Ectodermal cell (in vitro differentiated cells): ENCODE data around the gene CLDN34. TPM values are rescaled to one million over a fixed set of nuclear protein-coding genes. Genes with fewer than 3 reads are reported as not detected.

Source experiments
- H3K27ac ChIP-seq: 2 replicates; pipeline ENCODE4 v1.7.0; 2013; ENCODE audit warnings: mild to moderate bottlenecking, low read depth, low read length; ENCODE audit not compliant: insufficient read depth, poor library complexity, severe bottlenecking
- H3K27me3 ChIP-seq: 2 replicates; pipeline ENCODE4 v1.7.0; 2013; ENCODE audit warnings: mild to moderate bottlenecking, low read length; ENCODE audit not compliant: insufficient read depth, control insufficient read depth, poor library complexity, severe bottlenecking
- H3K36me3 ChIP-seq: one replicate; pipeline ENCODE4 v1.7.0; 2013; ENCODE audit warnings: low read length; ENCODE audit not compliant: control insufficient read depth, insufficient read depth
- H3K4me1 ChIP-seq: one replicate; pipeline ENCODE4 v1.7.0; 2013; ENCODE audit warnings: low read length; ENCODE audit not compliant: control insufficient read depth, insufficient read depth
- H3K4me3 ChIP-seq: 2 replicates; pipeline ENCODE4 v1.7.0; 2013; ENCODE audit warnings: low read depth, low read length, control low read depth; ENCODE audit not compliant: insufficient read depth
- H3K9me3 ChIP-seq: 2 replicates; pipeline ENCODE4 v1.7.0; 2013; ENCODE audit warnings: mild to moderate bottlenecking, low read length, moderate library complexity; ENCODE audit not compliant: control insufficient read depth
- WGBS, 2 experiments: methylation state at CpG; one replicate each; pipeline ENCODE4 v1.1.7; 2013; ENCODE audit warnings: missing lambda C conversion rate in 2 of 2; 5-methylcytosine and 5-hydroxymethylcytosine counted together
- polyA plus RNA-seq, 4 experiments: library from polyadenylated mRNA; stranded (reverse); fragments of 50-300 nt; gene quantifications; one replicate each; pipeline ENCODE4 v1.2.3, GENCODE V29; 2013

Gene CLDN34
- not detected for polyA plus RNA-seq (2013, experiment 1 of 4)
- polyA plus RNA-seq (2013, experiment 2 of 4) = not detected
- polyA plus RNA-seq (2013, experiment 3 of 4) = not detected
- polyA plus RNA-seq (2013, experiment 4 of 4) = not detected

GRCh38 chrX:9966775-9967408 is at the start of gene CLDN34:
Gene CLDN34 (plus strand): TSS chrX:9967358. CDS start chrX:9967358, 0 bp downstream.
- WGBS, 2 experiments = 94 to 97% methylated on average over 16 of the region's 16 CpGs
- no peak within 1 kb of the TSS for H3K27ac ChIP-seq
- no peaks in the 10 kb centered on the region for H3K4me1 ChIP-seq
- no peaks in the 10 kb centered on the region for H3K27me3 ChIP-seq
- no peaks in the 10 kb centered on the region for H3K9me3 ChIP-seq
- H3K4me3 ChIP-seq = no peak within 1 kb of the TSS
- no peaks in the 10 kb centered on the region for H3K36me3 ChIP-seq

- Histone ChIP-seq H3K4me3 (no peak overlapping the region), H3K9me3 (no peaks in the 10 kb centered on the region), H3K36me3 (no peaks in the 10 kb centered on the region), H3K27me3 (no peaks in the 10 kb centered on the region), H3K27ac (no peak overlapping the region), H3K4me1 (no peaks in the 10 kb centered on the region)
- 78 to 88% methylated on average over 5 of the region's 5 CpGs for WGBS, 2 experiments
Observed at GRCh38 chrX:9917861-9918260, 49.3 kb upstream of the CLDN34 start.

GRCh38 chrX:9919632-9920172 is 47.5 kb upstream of the CLDN34 start:
- Histone ChIP-seq H3K9me3 (no peaks in the 10 kb centered on the region), H3K36me3 (no peaks in the 10 kb centered on the region), H3K4me1 (no peaks in the 10 kb centered on the region), H3K27me3 (no peaks in the 10 kb centered on the region), H3K4me3 (no peak overlapping the region), H3K27ac (no peak overlapping the region)
- WGBS, 2 experiments = 88 to 92% methylated on average over 3 of the region's 3 CpGs

GRCh38 chrX:9921407-9921806 is 45.8 kb upstream of the CLDN34 start:
- no peaks in the 10 kb centered on the region for H3K4me1 ChIP-seq
- H3K36me3 ChIP-seq = no peaks in the 10 kb centered on the region
- no peak overlapping the region for H3K4me3 ChIP-seq
- no peak overlapping the region for H3K27ac ChIP-seq
- no peaks in the 10 kb centered on the region for H3K27me3 ChIP-seq
- H3K9me3 ChIP-seq = no peaks in the 10 kb centered on the region
- 91 to 98% methylated on average over 4 to 5 of the region's 5 CpGs for WGBS, 2 experiments

GRCh38 chrX:9923357-9923756 is 43.8 kb upstream of the CLDN34 start:
- no peaks in the 10 kb centered on the region for H3K9me3 ChIP-seq
- no peak overlapping the region for H3K27ac ChIP-seq
- peaks cover 5% of the 10 kb centered on the region for H3K4me1 ChIP-seq
- no peaks in the 10 kb centered on the region for H3K27me3 ChIP-seq
- H3K4me3 ChIP-seq = no peak overlapping the region
- WGBS, 2 experiments = 88 to 89% methylated on average over 5 of the region's 5 CpGs
- H3K36me3 ChIP-seq = no peaks in the 10 kb centered on the region

GRCh38 chrX:9926002-9926401 is 41.2 kb upstream of the CLDN34 start:
- WGBS, 2 experiments = 89 to 94% methylated on average over 9 of the region's 9 CpGs
- Histone ChIP-seq H3K4me1 (peaks cover 5% of the 10 kb centered on the region), H3K27me3 (no peaks in the 10 kb centered on the region), H3K9me3 (no peaks in the 10 kb centered on the region), H3K4me3 (no peak overlapping the region), H3K27ac (no peak overlapping the region), H3K36me3 (no peaks in the 10 kb centered on the region)

- 4 to 6% methylated on average over 11 of the region's 11 CpGs for WGBS, 2 experiments
- peak overlapping the region; percentile 77 for H3K27ac ChIP-seq
- no peaks in the 10 kb centered on the region for H3K27me3 ChIP-seq
- H3K9me3 ChIP-seq = no peaks in the 10 kb centered on the region
- no peak overlapping the region for H3K4me3 ChIP-seq
- H3K36me3 ChIP-seq = no peaks in the 10 kb centered on the region
- H3K4me1 ChIP-seq = peaks cover 5% of the 10 kb centered on the region
Observed at GRCh38 chrX:9927698-9928482, 39.3 kb upstream of the CLDN34 start.

- Histone ChIP-seq H3K27me3 (no peaks in the 10 kb centered on the region), H3K4me3 (no peak overlapping the region), H3K9me3 (no peaks in the 10 kb centered on the region), H3K4me1 (no peaks in the 10 kb centered on the region), H3K36me3 (no peaks in the 10 kb centered on the region), H3K27ac (no peak overlapping the region)
- 90 to 91% methylated on average over 3 of the region's 3 CpGs for WGBS, 2 experiments
Observed at GRCh38 chrX:9935436-9935835, 31.7 kb upstream of the CLDN34 start.

GRCh38 chrX:9937761-9938160 is 29.4 kb upstream of the CLDN34 start:
- H3K9me3 ChIP-seq = no peaks in the 10 kb centered on the region
- H3K27ac ChIP-seq = no peak overlapping the region
- H3K27me3 ChIP-seq = no peaks in the 10 kb centered on the region
- H3K36me3 ChIP-seq = no peaks in the 10 kb centered on the region
- no peak overlapping the region for H3K4me3 ChIP-seq
- H3K4me1 ChIP-seq = no peaks in the 10 kb centered on the region
- WGBS, 2 experiments = 93 to 96% methylated on average over 6 to 7 of the region's 8 CpGs

- Histone ChIP-seq H3K27ac (no peak overlapping the region), H3K9me3 (no peaks in the 10 kb centered on the region), H3K4me1 (no peaks in the 10 kb centered on the region), H3K27me3 (no peaks in the 10 kb centered on the region), H3K36me3 (no peaks in the 10 kb centered on the region), H3K4me3 (no peak overlapping the region)
- 89 to 96% methylated on average over 6 to 7 of the region's 7 CpGs for WGBS, 2 experiments
Observed at GRCh38 chrX:9938516-9938915, 28.6 kb upstream of the CLDN34 start.
